Left ventricle myocardium inferior (tissue), 1 donor: ENCODE measurements around the gene NAIF1. TPM values are rescaled to one million over a fixed set of nuclear protein-coding genes. Genes with fewer than 3 reads are reported as not detected.

Experiments used
- DNase-seq: peaks from one replicate; pipeline ENCODE4 v3.0.0-alpha.2; 2020
- H3K27ac ChIP-seq: fragments of 200-600 bp; replicated peaks from 2 replicates; pipeline ENCODE4 v1.8.0; 2021
- H3K27me3 ChIP-seq: fragments of 200-600 bp; 2 replicates; pipeline ENCODE4 v1.8.0; 2021; ENCODE audit warnings: low read depth
- H3K36me3 ChIP-seq: fragments of 200-600 bp; 2 replicates; pipeline ENCODE4 v1.8.0; 2021
- H3K4me1 ChIP-seq: fragments of 200-600 bp; 2 replicates; pipeline ENCODE4 v1.8.0; 2021
- H3K4me3 ChIP-seq: fragments of 200-600 bp; 2 replicates; pipeline ENCODE4 v1.8.0; 2021; ENCODE audit warnings: mild to moderate bottlenecking, moderate library complexity
- H3K9me3 ChIP-seq: fragments of 200-600 bp; replicated peaks from 2 replicates; pipeline ENCODE4 v1.8.0; 2021
- intact Hi-C: fragments of 100-400 bp; cut with micrococcal nuclease; formaldehyde crosslinking; loops from one replicate; pipeline ENCODE4 v1.11.0; 2022
- total RNA-seq: library from RNA; stranded (reverse); fragmentation: NEBNext Ultra II Directional; extraction: Animal tissue kit (Norgen Biotek cat#: 25700); gene quantifications from one replicate; pipeline ENCODE4 v1.2.1, GENCODE V29; 2021
- TF ChIP-seq, protein P1 (sequence below): fragments of 200-600 bp; IDR thresholded peaks from 2 replicates; pipeline ENCODE4 v1.8.0; 2021; ENCODE audit warnings: antibody characterized with exemption, mild to moderate bottlenecking, borderline replicate concordance
- donor health status: DM: no; HTN: yes; CAD: no; lungs with severe emphysema.

Gene NAIF1
- total RNA-seq, 1 donor from 2014 or later, result 7.9 TPM

DNA sequence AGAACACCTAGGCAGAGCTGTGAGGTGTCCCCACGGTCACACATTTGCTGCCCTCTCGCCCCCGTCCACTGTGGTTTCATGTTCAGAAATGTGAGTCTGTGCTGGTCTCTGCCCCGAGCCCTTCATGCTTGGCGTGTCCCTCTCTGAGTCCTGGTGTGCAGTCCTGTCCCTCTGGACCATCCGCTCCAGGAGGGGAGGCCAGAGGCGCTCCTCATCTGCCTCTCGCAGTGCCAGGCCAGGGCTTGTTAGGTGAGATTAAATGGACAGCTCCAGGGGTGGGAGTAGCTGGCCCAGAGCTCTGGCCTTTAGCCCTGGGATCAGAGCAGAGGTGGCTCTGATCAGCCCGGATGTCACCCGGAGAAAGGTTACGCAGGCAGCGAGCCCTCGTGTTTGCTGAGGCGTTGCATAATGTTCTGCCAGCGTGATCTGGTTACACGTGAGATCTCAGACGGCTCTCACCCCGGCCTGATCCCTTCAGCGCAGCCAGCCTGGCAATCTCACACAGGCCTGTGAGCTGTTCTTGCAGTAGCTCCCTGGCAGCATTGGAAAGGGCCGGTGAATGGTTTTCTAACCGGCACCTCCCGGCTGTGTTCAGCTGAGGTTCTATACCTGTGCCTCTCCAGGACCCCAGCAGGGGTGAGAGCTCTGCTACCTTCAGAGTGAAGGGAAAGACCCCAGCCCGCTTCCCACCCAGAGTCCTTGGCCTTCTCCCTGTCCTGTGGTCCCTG is 35.9 kb upstream of the NAIF1 start:
- Histone ChIP-seq H3K36me3 (peaks cover 69% of the 10 kb centered on the region), H3K9me3 (no peaks in the 10 kb centered on the region), H3K4me3 (no peak overlapping the region), H3K4me1 (peaks cover 59% of the 10 kb centered on the region), H3K27ac (no peak overlapping the region), H3K27me3 (no peaks in the 10 kb centered on the region)
- intact Hi-C loops, result no loop called here
- TF ChIP-seq, protein P1, sequence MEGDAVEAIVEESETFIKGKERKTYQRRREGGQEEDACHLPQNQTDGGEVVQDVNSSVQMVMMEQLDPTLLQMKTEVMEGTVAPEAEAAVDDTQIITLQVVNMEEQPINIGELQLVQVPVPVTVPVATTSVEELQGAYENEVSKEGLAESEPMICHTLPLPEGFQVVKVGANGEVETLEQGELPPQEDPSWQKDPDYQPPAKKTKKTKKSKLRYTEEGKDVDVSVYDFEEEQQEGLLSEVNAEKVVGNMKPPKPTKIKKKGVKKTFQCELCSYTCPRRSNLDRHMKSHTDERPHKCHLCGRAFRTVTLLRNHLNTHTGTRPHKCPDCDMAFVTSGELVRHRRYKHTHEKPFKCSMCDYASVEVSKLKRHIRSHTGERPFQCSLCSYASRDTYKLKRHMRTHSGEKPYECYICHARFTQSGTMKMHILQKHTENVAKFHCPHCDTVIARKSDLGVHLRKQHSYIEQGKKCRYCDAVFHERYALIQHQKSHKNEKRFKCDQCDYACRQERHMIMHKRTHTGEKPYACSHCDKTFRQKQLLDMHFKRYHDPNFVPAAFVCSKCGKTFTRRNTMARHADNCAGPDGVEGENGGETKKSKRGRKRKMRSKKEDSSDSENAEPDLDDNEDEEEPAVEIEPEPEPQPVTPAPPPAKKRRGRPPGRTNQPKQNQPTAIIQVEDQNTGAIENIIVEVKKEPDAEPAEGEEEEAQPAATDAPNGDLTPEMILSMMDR, result no peak
- DNase-seq, result no peak

DNA sequence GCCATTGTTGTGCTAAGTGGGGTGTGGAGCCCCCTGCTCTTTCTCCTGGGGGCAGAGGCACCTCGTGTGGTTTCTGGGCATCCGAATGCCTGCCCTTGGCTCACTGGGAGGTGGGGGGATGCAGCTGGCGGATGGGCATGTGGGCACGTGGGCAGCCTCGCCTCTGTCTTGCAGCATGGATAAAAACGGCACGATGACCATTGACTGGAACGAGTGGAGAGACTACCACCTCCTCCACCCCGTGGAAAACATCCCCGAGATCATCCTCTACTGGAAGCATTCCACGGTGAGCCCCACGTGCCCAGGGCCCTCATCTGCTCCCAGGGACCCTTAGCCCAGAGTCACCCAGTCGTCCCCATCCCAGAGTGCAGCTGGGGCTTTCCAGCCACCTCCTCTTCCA is 35.1 kb upstream of the NAIF1 start:
- H3K27me3 ChIP-seq, result no peaks in the 10 kb centered on the region
- intact Hi-C loops, result no loop called here
- peak overlapping the region; percentile 96 for H3K27ac ChIP-seq
- H3K9me3 ChIP-seq, result no peaks in the 10 kb centered on the region
- DNase-seq, result no peak
- H3K4me3 ChIP-seq, result peak overlapping the region; percentile 13
- TF ChIP-seq, protein P1, result no peak
- peaks cover 60% of the 10 kb centered on the region for H3K36me3 ChIP-seq
- peaks cover 64% of the 10 kb centered on the region for H3K4me1 ChIP-seq

DNA sequence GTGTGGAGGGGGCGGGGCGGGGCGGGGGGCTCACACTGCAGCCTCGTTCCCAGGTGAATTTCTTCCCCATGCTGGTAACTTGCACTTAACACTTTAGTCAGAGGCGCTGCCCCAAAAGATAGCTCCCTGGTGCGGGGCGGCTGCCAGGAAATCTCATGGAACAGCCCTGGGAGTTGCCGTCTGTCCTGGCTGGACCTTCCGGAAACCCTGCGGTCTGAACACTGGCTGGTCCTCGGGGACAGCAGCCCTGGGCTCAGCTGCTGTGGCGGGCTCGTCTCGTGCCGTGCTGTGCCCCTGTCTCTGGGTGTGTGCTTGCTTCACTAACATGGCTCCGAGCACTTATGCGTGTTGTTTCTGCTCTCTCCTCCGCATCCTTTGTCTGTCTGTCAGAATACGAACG is 34.6 kb upstream of the NAIF1 start:
- H3K9me3 ChIP-seq, result no peaks in the 10 kb centered on the region
- H3K4me1 ChIP-seq, result peaks cover 69% of the 10 kb centered on the region
- H3K27ac ChIP-seq, result peak overlapping the region; percentile 96
- intact Hi-C loops, result no loop called here
- DNase-seq, result peak; percentile 56
- H3K4me3 ChIP-seq, result peak overlapping the region; percentile 13
- TF ChIP-seq, protein P1, result no peak
- peaks cover 55% of the 10 kb centered on the region for H3K36me3 ChIP-seq
- no peaks in the 10 kb centered on the region for H3K27me3 ChIP-seq

DNA sequence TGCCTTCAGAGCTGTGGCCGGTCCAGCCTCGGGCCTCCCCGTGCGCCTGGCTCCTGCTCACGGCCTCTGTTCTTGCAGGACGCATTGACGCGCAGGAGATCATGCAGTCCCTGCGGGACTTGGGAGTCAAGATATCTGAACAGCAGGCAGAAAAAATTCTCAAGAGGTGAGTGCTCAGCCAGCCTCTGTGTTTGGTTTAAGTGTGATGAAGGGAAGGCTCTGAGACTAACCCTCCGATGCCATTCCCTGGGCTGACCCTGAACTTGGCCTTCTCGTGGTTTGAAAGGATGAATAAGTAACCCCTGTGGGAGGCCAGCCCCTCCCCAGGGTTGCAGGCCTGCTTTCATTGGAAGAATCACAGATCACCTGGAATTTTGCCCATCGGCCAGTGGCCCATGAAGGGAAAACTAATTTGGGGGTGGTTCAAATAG is 34.1 kb upstream of the NAIF1 start:
- H3K9me3 ChIP-seq, result no peaks in the 10 kb centered on the region
- peak overlapping the region; percentile 2 for H3K4me3 ChIP-seq
- peak overlapping the region; percentile 96 for H3K27ac ChIP-seq
- TF ChIP-seq, protein P1, result no peak
- no peak for DNase-seq
- peaks cover 73% of the 10 kb centered on the region for H3K4me1 ChIP-seq
- no peaks in the 10 kb centered on the region for H3K27me3 ChIP-seq
- intact Hi-C loops, result no loop called here
- H3K36me3 ChIP-seq, result peaks cover 51% of the 10 kb centered on the region

DNA sequence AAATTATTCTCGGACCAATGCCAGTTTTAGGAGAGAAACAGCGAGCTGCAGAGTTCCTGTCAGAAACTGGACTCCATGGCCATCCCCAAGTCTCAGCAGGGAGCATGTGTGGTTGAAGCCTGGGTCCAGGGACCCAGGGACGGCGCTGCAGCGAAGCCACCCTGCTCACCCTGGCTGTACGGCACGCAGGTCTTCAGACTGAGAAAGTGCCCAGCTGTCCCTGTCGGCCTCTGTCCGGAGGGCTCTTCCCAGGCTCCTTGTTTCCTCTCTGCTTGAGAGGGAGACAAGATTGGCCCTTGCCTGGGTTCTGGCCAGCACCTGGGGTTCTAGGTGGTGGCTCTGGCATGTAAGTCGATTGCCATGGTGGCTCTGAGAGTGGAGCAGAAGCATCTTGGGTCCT is 33.5 kb upstream of the NAIF1 start:
- DNase-seq, result no peak
- Histone ChIP-seq H3K9me3 (no peaks in the 10 kb centered on the region), H3K36me3 (peaks cover 44% of the 10 kb centered on the region), H3K4me1 (peaks cover 80% of the 10 kb centered on the region), H3K27ac (peak overlapping the region; percentile 96), H3K4me3 (peak overlapping the region; percentile 69), H3K27me3 (no peaks in the 10 kb centered on the region)
- TF ChIP-seq, protein P1, result no peak
- intact Hi-C loops, result no loop called here
